Eye (tissue), 1 donor: ENCODE measurements around the gene IP6K3.
A peak's percentile ranks its signal among the peaks of the same experiment; 100 is the strongest.

ENCODE experiments used
- DNase-seq: peaks from one replicate; pipeline ENCODE4 v3.0.0-alpha.2; 2015

The IP6K3 gene

GRCh38 chr6:33702345-33702977, 44.2 kb downstream of the IP6K3 start:
- DNase-seq: peak; percentile 58

GRCh38 chr6:33700391-33701050, 46.2 kb downstream of the IP6K3 start:
- DNase-seq: peak; percentile 80

GRCh38 chr6:33699739-33700138, 47.0 kb downstream of the IP6K3 start:
- no peak for DNase-seq

GRCh38 chr6:33699131-33699530, 47.6 kb downstream of the IP6K3 start:
- DNase-seq: no peak

GRCh38 chr6:33698494-33698893, 48.2 kb downstream of the IP6K3 start:
- no peak for DNase-seq

GRCh38 chr6:33697845-33698244, 48.9 kb downstream of the IP6K3 start:
- no peak for DNase-seq

GRCh38 chr6:33696548-33697518, 49.9 kb downstream of the IP6K3 start:
- no peak for DNase-seq

- no peak for DNase-seq
These were observed 50.6 kb downstream of the IP6K3 start for GRCh38 chr6:33696076-33696475.

GRCh38 chr6:33695451-33695887, 51.2 kb downstream of the IP6K3 start:
- DNase-seq: no peak

- no peak for DNase-seq
These were observed 51.7 kb downstream of the IP6K3 start for GRCh38 chr6:33694977-33695376.

- peak; percentile 79 for DNase-seq
These were observed 52.2 kb downstream of the IP6K3 start for GRCh38 chr6:33694401-33694931.

GRCh38 chr6:33693186-33694105, 53.3 kb downstream of the IP6K3 start:
- peak; percentile 41 for DNase-seq

GRCh38 chr6:33692760-33693158, 53.9 kb downstream of the IP6K3 start:
- no peak for DNase-seq

GRCh38 chr6:33692078-33692759, 54.5 kb downstream of the IP6K3 start:
- DNase-seq: no peak

GRCh38 chr6:33691456-33692077, 55.1 kb downstream of the IP6K3 start:
- DNase-seq: no peak

- no peak for DNase-seq
These were observed 55.9 kb downstream of the IP6K3 start for GRCh38 chr6:33690766-33691165.

GRCh38 chr6:33689879-33690278, 56.8 kb downstream of the IP6K3 start:
- DNase-seq: no peak

- no peak for DNase-seq
These were observed 57.6 kb downstream of the IP6K3 start for GRCh38 chr6:33689148-33689494.

GRCh38 chr6:33688451-33689147, 58.1 kb downstream of the IP6K3 start:
- DNase-seq: no peak

- DNase-seq: no peak
These were observed 58.7 kb downstream of the IP6K3 start for GRCh38 chr6:33688006-33688405.
